ENCODE results near the gene MAML2. TPM values are rescaled to one million over a fixed set of nuclear protein-coding genes. Genes with fewer than 3 reads are reported as not detected.

MAML2 gene
- total and polyA plus RNA-seq, 2 of the 8 experiments (the other 6 are each of a cell fraction or from before 2014, with no cell fraction given) = 3.8 to 6.6 TPM

DNA sequence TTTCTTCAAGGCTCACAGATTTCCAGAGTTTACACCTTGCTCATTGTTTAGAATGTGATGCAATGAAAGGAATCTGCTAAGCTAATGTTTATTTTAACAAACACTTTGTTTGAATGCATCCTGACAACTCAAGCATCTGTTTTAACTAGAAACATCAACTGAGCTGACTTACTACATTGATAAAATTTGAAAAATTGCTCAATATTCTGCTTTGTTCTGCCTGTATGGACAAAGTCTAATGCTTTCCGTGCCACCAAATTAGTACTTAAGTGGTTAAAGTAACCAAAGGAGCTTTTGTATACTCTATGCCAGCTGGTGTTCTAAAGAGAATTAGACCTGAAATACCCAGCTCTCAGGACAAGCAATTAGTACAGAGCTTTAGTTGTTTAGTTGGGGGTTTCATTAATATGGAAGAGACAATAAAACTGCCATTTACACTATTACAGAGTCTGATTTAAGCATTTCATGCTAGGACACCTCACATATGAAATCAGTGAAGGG, 105.2 kb downstream of the MAML2 start:
- Histone ChIP-seq H3K4me2 (ENCODE audit: insufficient read depth in 1 of 2, low read depth in 2 of 2, low read length in 2 of 2) (no peak overlapping the region), H2BK20ac (ENCODE audit: low read length) (no peak overlapping the region), H3K4me3 (ENCODE audit: extremely low read depth in 1 of 4, insufficient read depth in 2 of 4, low read depth in 3 of 4, low read length in 4 of 4) (no peak overlapping the region), H2AK5ac (ENCODE audit: low read depth, low read length) (no peak overlapping the region), H4K5ac (ENCODE audit: insufficient read length, low read depth, low read length) (no peak overlapping the region), H4K91ac (replicated peaks; ENCODE audit: insufficient read length, low read length) (no peak overlapping the region), H3K27me3 (replicated peaks in 1 of 4; ENCODE audit: control insufficient read depth in 3 of 4, extremely low read depth in 1 of 4, insufficient read depth in 3 of 4, low read length in 3 of 4) (no peaks in the 10 kb centered on the region), H3K14ac (ENCODE audit: insufficient read length) (no peak overlapping the region), H4K8ac (ENCODE audit: extremely low read depth, insufficient read depth, low read length) (no peak overlapping the region), H3K9me3 (ENCODE audit: insufficient read depth in 2 of 2, low read depth in 1 of 2, low read length in 1 of 2) (no peaks in the 10 kb centered on the region), H3K27ac (ENCODE audit: low read depth, low read length) (no peak overlapping the region), H3K23me2 (ENCODE audit: low read depth, low read length) (no peaks in the 10 kb centered on the region), H3K9ac (replicated peaks in 1 of 4; ENCODE audit: extremely low read depth in 1 of 4, low read depth in 3 of 4, low read length in 3 of 4) (no peak overlapping the region), H3K4ac (replicated peaks; ENCODE audit: insufficient read length, low read depth, low read length) (no peak overlapping the region), H2BK120ac (replicated peaks; ENCODE audit: low read depth, low read length) (no peak overlapping the region), H4K20me1 (replicated peaks in 1 of 2; ENCODE audit: control insufficient read depth in 1 of 2, insufficient read depth in 2 of 2, low read length in 2 of 2) (no peaks in the 10 kb centered on the region), H3K56ac (replicated peaks; ENCODE audit: insufficient read length, low read depth, low read length) (no peak overlapping the region), H3K4me1 (replicated peaks in 1 of 4; ENCODE audit: control insufficient read depth in 3 of 4, insufficient read depth in 4 of 4, low read length in 3 of 4) (peaks cover 0 to 8% (median 5%) of the 10 kb centered on the region in 4 experiments; a peak in 4 of 7 replicates), H3K79me1 (ENCODE audit: low read depth, low read length) (no peaks in the 10 kb centered on the region), H3K23ac (ENCODE audit: insufficient read length) (no peak overlapping the region), H2AFZ (ENCODE audit: low read length) (no peak overlapping the region), H3K79me2 (ENCODE audit: control insufficient read depth in 1 of 2, insufficient read depth in 2 of 2, low read length in 2 of 2) (no peaks in the 10 kb centered on the region), H2BK12ac (ENCODE audit: low read depth, low read length) (no peak overlapping the region), H2BK15ac (ENCODE audit: low read length) (no peak overlapping the region), H2BK5ac (ENCODE audit: low read depth, low read length) (no peak overlapping the region), H3K36me3 (ENCODE audit: control insufficient read depth in 2 of 4, insufficient read depth in 4 of 4, low read length in 3 of 4) (no peaks in the 10 kb centered on the region), H3K18ac (ENCODE audit: extremely low read depth, low read length) (no peak overlapping the region)
- ChIA-PET POLR2A (ENCODE audit: partially characterized antibody) (interaction anchor here (1.0 to 1.5 kb wide), 2 partner anchors 19 to 105 kb away, joined by 3 to 4 read pairs; partner anchors contain the start of gene MAML2), CTCF (ENCODE audit: partially characterized antibody) (interaction anchor here (0.9 to 3.3 kb wide), 4 partner anchors 9 to 389 kb away, joined by 3 to 21 read pairs (median 10); partner anchors contain the start of gene MAML2)
- FAIRE-seq (no peak), DNase-seq (ENCODE audit: low read depth in 1 of 2, low spot score in 2 of 2) (no peak)
- WGBS, 2 experiments (ENCODE audit: extremely low coverage in 1 of 2, insufficient coverage in 1 of 2, insufficient read length in 1 of 2, insufficient replicate concordance in 2 of 2, low coverage in 1 of 2, low lambda C conversion rate in 2 of 2, missing lambda C conversion rate in 1 of 2) = 96% methylated on average over 1 of the region's 1 CpG; no CpG with 5 or more reads in 1 of the 2 experiments
- TF ChIP-seq RBBP5 (IDR thresholded peaks at IDR 0.05; ENCODE audit: borderline replicate concordance, low read depth, low read length) (no peak), CEBPB (IDR thresholded peaks at IDR 0.05; ENCODE audit: low read depth, low read length) (peak; percentile 10; the same call in 1 of the 2 replicates)
